Osteoblast (primary cell): Measurements from ENCODE around the gene GGACT. TPM values are rescaled to one million over a fixed set of nuclear protein-coding genes. Genes with fewer than 3 reads are reported as not detected.
A peak's percentile ranks its signal among the peaks of the same experiment; 100 is the strongest.
"Not testable (repeated sequence)": the region's sequence is repeated elsewhere in the genome, so short reads cannot be mapped to it uniquely, and the experiment has no call there.

ENCODE experiments used
- DNase-seq: peaks from one replicate; pipeline ENCODE4 v3.0.0; 2011; ENCODE audit warnings: low spot score, mixed read lengths; ENCODE audit not compliant: insufficient read length; ENCODE audit errors: missing footprints
- H2AFZ ChIP-seq: 2 replicates; pipeline ENCODE4 v1.6.0; 2011; ENCODE audit warnings: mild to moderate bottlenecking, low read length
- H3K27ac ChIP-seq: 2 replicates; pipeline ENCODE4 v1.5.1; 2011; ENCODE audit warnings: mild to moderate bottlenecking, low read depth, low read length, moderate library complexity
- H3K27me3 ChIP-seq: 2 replicates; pipeline ENCODE4 v1.6.0; 2012; ENCODE audit warnings: mild to moderate bottlenecking, control low read depth, inconsistent platforms, low read length, moderate library complexity; ENCODE audit not compliant: insufficient read depth
- H3K36me3 ChIP-seq: 2 replicates; pipeline ENCODE4 v1.5.1; 2011; ENCODE audit warnings: mild to moderate bottlenecking, low read length, control low read depth, moderate library complexity; ENCODE audit not compliant: insufficient read depth
- H3K4me1 ChIP-seq: 2 replicates; pipeline ENCODE4 v1.5.1; 2011; ENCODE audit warnings: mild to moderate bottlenecking, low read length, control low read depth, moderate library complexity; ENCODE audit not compliant: insufficient read depth
- H3K4me2 ChIP-seq: 2 replicates; pipeline ENCODE4 v1.6.0; 2011; ENCODE audit warnings: mild to moderate bottlenecking, low read length; ENCODE audit not compliant: insufficient read depth
- H3K4me3 ChIP-seq: fragments of 200-600 bp; sonication (generic); 3 replicates; pipeline ENCODE4 v1.5.1; 2012; ENCODE audit warnings: mild to moderate bottlenecking, low read length, inconsistent platforms; ENCODE audit not compliant: insufficient read depth
- H3K79me2 ChIP-seq: 2 replicates; pipeline ENCODE4 v1.6.0; 2012; ENCODE audit warnings: mild to moderate bottlenecking, low read length, control low read depth, inconsistent platforms; ENCODE audit not compliant: insufficient read depth
- H3K9me3 ChIP-seq: 2 replicates; pipeline ENCODE4 v1.5.1; 2011; ENCODE audit warnings: low read depth, low read length, control low read depth
- H4K20me1 ChIP-seq: 2 replicates; pipeline ENCODE4 v1.6.0; 2012; ENCODE audit warnings: mild to moderate bottlenecking, low read length, control low read depth; ENCODE audit not compliant: insufficient read depth
- total RNA-seq: library from RNA; depleted of rRNA; stranded (reverse); fragments of >200 nt; gene quantifications from 2 replicates; pipeline ENCODE4 v1.2.3, GENCODE V29; 2012
- TF ChIP-seq, protein P1 (sequence below): IDR thresholded peaks from 2 replicates; pipeline ENCODE4 v1.5.1; 2011; ENCODE audit warnings: mild to moderate bottlenecking, low read depth, low read length, moderate library complexity; ENCODE audit errors: extremely low read depth

GGACT gene
- total RNA-seq, 1 donor = 7.6 TPM

DNA sequence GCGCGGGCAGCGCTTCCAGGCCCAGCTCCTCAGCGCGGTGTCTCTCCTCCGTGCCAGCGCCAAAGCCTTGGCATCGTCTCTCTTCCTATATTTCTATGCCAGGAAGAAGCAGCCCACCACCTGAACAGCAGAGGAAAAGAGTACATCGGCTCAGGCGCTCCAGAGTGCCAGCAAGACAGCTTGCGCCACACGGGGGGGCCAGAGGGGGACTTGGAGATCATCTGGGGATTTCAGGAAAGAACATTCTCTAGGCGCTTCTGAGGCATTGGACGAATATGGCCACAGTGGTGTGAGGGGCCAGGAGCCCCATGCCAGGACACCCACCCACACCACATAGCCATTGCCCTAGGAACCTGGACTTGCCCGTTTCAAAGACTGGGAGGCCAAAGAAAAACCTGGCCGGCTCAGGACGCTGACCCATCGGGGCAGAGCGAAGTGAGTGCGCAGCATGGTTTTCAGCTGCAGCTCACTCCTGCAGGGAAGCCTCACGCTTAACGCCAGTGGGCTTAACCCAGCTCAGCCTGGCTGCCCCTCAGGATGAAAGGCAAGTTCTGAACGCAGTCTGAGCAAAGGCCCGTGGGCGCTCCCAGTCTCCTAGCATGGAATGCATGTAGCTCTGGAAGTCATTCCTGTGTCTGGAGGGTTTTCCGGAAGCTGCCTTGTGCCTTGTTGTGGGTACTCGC, 62.1 kb downstream of the GGACT start:
- Histone ChIP-seq H3K27me3 (no peaks in the 10 kb centered on the region), H3K36me3 (peaks cover 6% of the 10 kb centered on the region), H3K79me2 (no peaks in the 10 kb centered on the region), H3K4me3 (no peak overlapping the region), H3K4me1 (no peaks in the 10 kb centered on the region), H2AFZ (no peak overlapping the region), H3K9me3 (no peaks in the 10 kb centered on the region), H3K27ac (no peak overlapping the region), H4K20me1 (no peaks in the 10 kb centered on the region), H3K4me2 (no peak overlapping the region)
- TF ChIP-seq, protein P1, sequence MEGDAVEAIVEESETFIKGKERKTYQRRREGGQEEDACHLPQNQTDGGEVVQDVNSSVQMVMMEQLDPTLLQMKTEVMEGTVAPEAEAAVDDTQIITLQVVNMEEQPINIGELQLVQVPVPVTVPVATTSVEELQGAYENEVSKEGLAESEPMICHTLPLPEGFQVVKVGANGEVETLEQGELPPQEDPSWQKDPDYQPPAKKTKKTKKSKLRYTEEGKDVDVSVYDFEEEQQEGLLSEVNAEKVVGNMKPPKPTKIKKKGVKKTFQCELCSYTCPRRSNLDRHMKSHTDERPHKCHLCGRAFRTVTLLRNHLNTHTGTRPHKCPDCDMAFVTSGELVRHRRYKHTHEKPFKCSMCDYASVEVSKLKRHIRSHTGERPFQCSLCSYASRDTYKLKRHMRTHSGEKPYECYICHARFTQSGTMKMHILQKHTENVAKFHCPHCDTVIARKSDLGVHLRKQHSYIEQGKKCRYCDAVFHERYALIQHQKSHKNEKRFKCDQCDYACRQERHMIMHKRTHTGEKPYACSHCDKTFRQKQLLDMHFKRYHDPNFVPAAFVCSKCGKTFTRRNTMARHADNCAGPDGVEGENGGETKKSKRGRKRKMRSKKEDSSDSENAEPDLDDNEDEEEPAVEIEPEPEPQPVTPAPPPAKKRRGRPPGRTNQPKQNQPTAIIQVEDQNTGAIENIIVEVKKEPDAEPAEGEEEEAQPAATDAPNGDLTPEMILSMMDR = no peak
- peak; percentile 41 for DNase-seq

DNA sequence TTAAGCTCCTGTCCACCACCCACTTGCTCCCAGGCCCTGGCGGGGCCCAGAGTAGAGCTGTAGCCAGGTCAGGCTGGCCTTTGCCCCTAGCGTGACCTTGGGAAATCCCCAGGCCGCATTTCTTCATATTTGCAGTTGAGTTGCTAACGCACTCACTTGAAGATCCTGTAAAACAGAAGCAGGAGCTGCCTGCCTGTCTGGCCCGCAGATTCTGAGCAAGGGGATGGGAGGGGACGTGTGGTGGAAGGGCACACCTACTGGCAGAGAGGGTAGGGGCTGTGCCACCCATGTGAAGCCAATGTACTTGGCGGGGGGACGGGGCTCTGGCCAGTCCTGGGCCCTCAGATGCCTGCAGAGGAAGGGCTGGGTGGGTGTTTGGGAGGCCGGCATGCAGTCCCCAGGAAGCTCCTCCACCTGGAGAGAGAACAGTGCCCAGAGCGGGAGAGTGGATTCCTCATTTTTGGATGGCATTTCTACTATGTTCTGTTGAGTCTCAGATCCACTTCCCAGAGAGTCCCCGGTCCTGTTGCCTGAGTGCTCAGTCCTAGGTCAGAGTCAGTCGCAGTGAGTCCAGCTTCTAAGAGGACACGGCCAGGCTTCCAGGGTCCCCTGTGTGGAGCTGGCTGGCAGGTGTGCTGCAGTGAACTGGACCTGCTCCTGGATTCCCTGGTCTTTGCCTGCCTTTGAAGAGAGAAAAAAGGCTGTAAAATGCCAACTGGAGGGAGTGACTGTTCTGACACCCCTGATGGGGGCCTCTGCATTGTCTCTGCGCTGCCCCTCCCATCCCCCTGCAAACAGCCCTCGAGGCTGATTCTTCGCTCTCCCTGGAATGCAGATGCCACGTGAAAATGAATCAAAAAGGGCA, 62.9 kb downstream of the GGACT start:
- Histone ChIP-seq H3K27ac (no peak overlapping the region), H3K36me3 (peaks cover under 1% of the 10 kb centered on the region), H4K20me1 (no peaks in the 10 kb centered on the region), H3K27me3 (no peaks in the 10 kb centered on the region), H3K4me3 (no peak overlapping the region), H3K9me3 (no peaks in the 10 kb centered on the region), H2AFZ (no peak overlapping the region), H3K4me2 (no peak overlapping the region), H3K79me2 (no peaks in the 10 kb centered on the region), H3K4me1 (no peaks in the 10 kb centered on the region)
- DNase-seq = peak; percentile 73
- TF ChIP-seq, protein P1 = no peak

DNA sequence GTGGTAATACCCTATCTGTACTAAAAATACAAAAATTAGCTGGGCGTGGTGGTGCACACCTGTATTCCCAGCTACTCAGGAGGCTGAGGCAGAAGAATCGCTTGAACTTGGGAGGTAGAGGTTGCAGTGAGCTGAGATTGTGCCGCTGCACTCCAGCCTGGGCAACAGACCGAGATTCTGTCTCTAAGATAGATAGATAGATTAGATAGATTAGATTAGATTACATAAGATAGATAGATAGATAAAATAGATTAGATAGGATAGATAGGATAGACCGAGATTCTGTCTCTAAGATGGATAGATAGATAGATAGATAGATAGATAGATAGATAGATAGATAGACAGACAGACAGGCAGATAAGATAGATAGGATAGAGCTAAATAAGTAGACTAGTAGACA, 63.9 kb downstream of the GGACT start:
- H3K4me3 ChIP-seq = not testable (repeated sequence)

DNA sequence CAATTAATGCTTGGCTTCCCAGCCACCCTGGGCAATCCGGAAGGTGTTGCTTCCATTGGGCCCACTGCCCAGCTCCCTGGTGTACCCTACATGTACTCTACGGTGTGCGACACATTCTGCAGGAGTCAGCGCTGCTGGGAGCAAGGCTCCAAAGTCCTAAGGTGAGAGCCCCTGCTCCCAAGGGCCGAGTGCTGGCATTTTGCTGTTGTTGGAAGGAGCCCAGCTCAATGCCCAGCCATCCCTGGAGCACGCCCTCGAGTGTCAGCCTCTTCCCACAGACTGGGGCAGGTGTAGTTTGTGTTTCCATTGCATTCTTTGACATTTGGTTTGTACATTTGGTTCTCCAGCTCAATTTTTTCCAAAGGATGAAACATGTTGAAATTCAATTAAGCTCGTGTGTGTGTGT, 64.6 kb downstream of the GGACT start:
- no peak for DNase-seq
- Histone ChIP-seq H3K4me2 (no peak overlapping the region), H4K20me1 (no peaks in the 10 kb centered on the region), H3K4me1 (no peaks in the 10 kb centered on the region), H3K4me3 (no peak overlapping the region), H3K36me3 (no peaks in the 10 kb centered on the region), H2AFZ (no peak overlapping the region), H3K27me3 (no peaks in the 10 kb centered on the region), H3K27ac (no peak overlapping the region), H3K9me3 (no peaks in the 10 kb centered on the region), H3K79me2 (no peaks in the 10 kb centered on the region)
- TF ChIP-seq, protein P1 = no peak

More for the DNA sequence above, 63.9 kb downstream of the GGACT start:
- not testable (repeated sequence) for H3K4me2 ChIP-seq, H3K79me2 ChIP-seq, H3K27me3 ChIP-seq, H3K27ac ChIP-seq, H4K20me1 ChIP-seq, H3K4me1 ChIP-seq, H2AFZ ChIP-seq, H3K9me3 ChIP-seq, DNase-seq, H3K36me3 ChIP-seq
